IMR-90 (cell line): ENCODE results near the gene CCDC88B.

ENCODE experiments used
- CTCF ChIP-seq: conservative IDR thresholded peaks from 2 replicates; pipeline ENCODE4 v1.5.1; 2012; ENCODE audit warnings: mild to moderate bottlenecking, low read depth, low read length, improper control_type of control experiment
- POLR2A ChIP-seq: IDR thresholded peaks from 2 replicates; pipeline ENCODE4 v1.6.1; 2012; ENCODE audit warnings: mild to moderate bottlenecking, low read depth, low read length

DNA sequence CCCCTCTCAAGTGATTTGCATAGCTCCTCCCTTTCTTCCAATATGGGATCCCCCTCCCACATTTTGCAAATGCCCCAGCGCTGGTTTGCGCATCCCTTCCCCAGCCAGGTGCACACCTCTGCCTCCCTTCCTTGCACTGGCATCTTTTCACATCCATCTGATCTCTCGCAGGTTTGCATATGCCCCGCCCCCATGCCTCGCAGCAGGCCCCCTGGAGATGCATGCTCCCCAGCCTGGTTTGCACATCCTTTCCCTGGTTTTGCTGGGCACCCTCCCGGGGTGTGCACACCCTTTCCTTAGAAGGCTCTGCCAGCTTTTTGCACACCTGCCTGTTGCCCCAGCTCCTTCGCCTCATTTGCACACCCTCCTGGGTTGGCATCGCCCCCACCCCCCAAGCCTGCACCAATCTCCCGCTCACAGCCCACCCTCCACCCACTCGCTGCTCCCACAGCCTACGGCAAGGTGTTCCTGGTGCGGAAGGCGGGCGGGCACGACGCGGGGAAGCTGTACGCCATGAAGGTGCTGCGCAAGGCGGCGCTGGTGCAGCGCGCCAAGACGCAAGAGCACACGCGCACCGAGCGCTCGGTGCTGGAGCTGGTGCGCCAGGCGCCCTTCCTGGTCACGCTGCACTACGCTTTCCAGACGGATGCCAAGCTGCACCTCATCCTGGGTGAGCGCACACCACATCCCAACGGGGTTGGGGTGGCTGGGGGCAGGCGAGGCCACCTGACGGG, 19.9 kb downstream of the CCDC88B start:
- TF ChIP-seq CTCF (no peak), POLR2A (no peak)
